GM19193 (cell line): Measurements from ENCODE around the gene CGB8.
"Not testable (repeated sequence)": the region's sequence is repeated elsewhere in the genome, so short reads cannot be mapped to it uniquely, and the experiment has no call there.

ENCODE experiments used
- POLR2A ChIP-seq: IDR thresholded peaks from 4 replicates; pipeline ENCODE4 v1.6.1; 2011; ENCODE audit not compliant: insufficient read depth, insufficient read length; ENCODE audit errors: extremely low read depth

The CGB8 gene

GRCh38 chr19:49042177-49042576 is 6.7 kb downstream of the CGB8 start:
- TF ChIP-seq POLR2A: no peak

- not testable (repeated sequence) for TF ChIP-seq POLR2A
Measured at GRCh38 chr19:49036815-49037214, 12.1 kb downstream of the CGB8 start, which contains the start of gene CGB1. TSS of gene CGB1 (minus strand) at chr19:49036895. CDS start at chr19:49036711, 184 bp downstream.

- TF ChIP-seq POLR2A: not testable (repeated sequence)
Measured at GRCh38 chr19:49031642-49032301, 17.1 kb downstream of the CGB8 start, which contains the start of gene CGB2. TSS of gene CGB2 (plus strand) at chr19:49031890. CDS start at chr19:49032096, 206 bp downstream.

GRCh38 chr19:49024233-49024632 is 24.7 kb downstream of the CGB8 start, which contains the start of gene CGB3:
TSS of gene CGB3 (minus strand) at chr19:49024333. CDS start at chr19:49023971, 362 bp downstream.
- TF ChIP-seq POLR2A: not testable (repeated sequence)

GRCh38 chr19:49022116-49022515 is 26.8 kb downstream of the CGB8 start:
- no peak for TF ChIP-seq POLR2A

GRCh38 chr19:49020931-49021895 is 27.7 kb downstream of the CGB8 start:
- TF ChIP-seq POLR2A: no peak

GRCh38 chr19:49020342-49020741 is 28.6 kb downstream of the CGB8 start:
- no peak for TF ChIP-seq POLR2A

GRCh38 chr19:49019242-49019932 is 29.5 kb downstream of the CGB8 start:
- no peak for TF ChIP-seq POLR2A

GRCh38 chr19:49017666-49018351 is 31.1 kb downstream of the CGB8 start:
- no peak for TF ChIP-seq POLR2A

GRCh38 chr19:49017041-49017665 is 31.8 kb downstream of the CGB8 start, which contains the start of gene LHB:
TSS of gene LHB (minus strand) at chr19:49017091. CDS start at chr19:49017081, 10 bp downstream.
- TF ChIP-seq POLR2A: peak; percentile 14

- no peak for TF ChIP-seq POLR2A
Measured at GRCh38 chr19:49016067-49016839, 32.7 kb downstream of the CGB8 start.

- no peak for TF ChIP-seq POLR2A
Measured at GRCh38 chr19:49014870-49015255, 34.0 kb downstream of the CGB8 start.
